Mucosa of stomach (tissue), 1 donor: ENCODE data around the gene KCNK2.

ENCODE experiments used
- H3K27me3 ChIP-seq: one replicate; pipeline ENCODE4 v1.7.0; 2013; ENCODE audit warnings: mild to moderate bottlenecking, low read length; ENCODE audit not compliant: control insufficient read depth, insufficient read depth
- H3K36me3 ChIP-seq: one replicate; pipeline ENCODE4 v1.7.0; 2013; ENCODE audit warnings: low read length; ENCODE audit not compliant: control insufficient read depth, insufficient read depth
- H3K4me1 ChIP-seq: one replicate; pipeline ENCODE4 v1.7.0; 2013; ENCODE audit warnings: mild to moderate bottlenecking, low read length; ENCODE audit not compliant: control insufficient read depth, insufficient read depth
- H3K4me3 ChIP-seq: one replicate; pipeline ENCODE4 v1.7.0; 2013; ENCODE audit warnings: low read length
- H3K9ac ChIP-seq: one replicate; pipeline ENCODE4 v1.7.0; 2013; ENCODE audit warnings: mild to moderate bottlenecking, low read length, moderate library complexity
- H3K9me3 ChIP-seq: one replicate; pipeline ENCODE4 v1.7.0; 2013; ENCODE audit warnings: mild to moderate bottlenecking, low read length, moderate library complexity; ENCODE audit not compliant: control insufficient read depth
- donor health status: Pancreatic carcinoma.

Gene KCNK2

GRCh38 chr1:215106067-215106466, 23.5 kb downstream of the KCNK2 start:
- H3K36me3 ChIP-seq, result no peaks in the 10 kb centered on the region
- no peaks in the 10 kb centered on the region for H3K9me3 ChIP-seq
- H3K9ac ChIP-seq, result no peak overlapping the region
- no peak overlapping the region for H3K4me3 ChIP-seq
- H3K4me1 ChIP-seq, result no peaks in the 10 kb centered on the region
- H3K27me3 ChIP-seq, result no peaks in the 10 kb centered on the region

DNA sequence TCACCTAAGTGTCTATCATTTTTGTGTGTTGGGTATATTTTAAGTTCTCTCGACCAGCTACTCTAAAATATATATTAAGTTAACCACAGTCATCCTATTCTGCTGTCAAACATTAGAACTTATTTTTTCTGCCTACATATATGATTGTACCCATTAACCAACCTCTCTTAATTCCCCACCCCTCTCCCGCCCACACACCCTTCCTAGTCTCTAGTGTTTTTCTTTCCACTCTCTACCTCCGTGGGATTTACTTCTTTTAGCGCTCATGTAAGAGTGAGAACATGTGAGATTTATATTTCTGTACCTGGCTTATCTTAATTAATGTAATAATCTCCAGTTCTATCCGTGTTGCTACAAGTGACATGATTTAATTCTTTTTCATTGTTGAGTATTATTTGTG, 26.6 kb downstream of the KCNK2 start:
- Histone ChIP-seq H3K9ac (no peak overlapping the region), H3K4me1 (no peaks in the 10 kb centered on the region), H3K9me3 (no peaks in the 10 kb centered on the region), H3K4me3 (no peak overlapping the region), H3K27me3 (no peaks in the 10 kb centered on the region), H3K36me3 (no peaks in the 10 kb centered on the region)

DNA sequence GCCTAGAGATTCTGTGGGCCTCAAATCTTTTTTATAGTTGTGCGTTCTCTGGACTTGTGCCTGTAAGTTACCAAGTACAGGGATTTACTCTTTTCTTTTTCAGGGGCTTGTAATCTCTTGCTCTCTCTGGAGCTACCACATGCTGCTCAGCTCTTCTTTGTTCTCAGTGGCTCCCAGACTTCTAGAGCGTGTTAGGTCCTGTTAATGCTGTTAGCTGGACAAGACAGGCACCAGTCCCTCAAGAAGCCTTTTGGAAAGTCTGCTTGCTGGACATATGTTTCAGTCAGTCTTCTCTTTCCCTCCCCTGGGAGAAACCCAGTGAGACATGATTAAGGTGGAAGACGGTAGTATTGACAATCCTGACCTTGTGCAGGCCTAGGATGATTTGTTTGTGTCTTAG, 29.4 kb downstream of the KCNK2 start:
- no peaks in the 10 kb centered on the region for H3K4me1 ChIP-seq
- H3K27me3 ChIP-seq, result no peaks in the 10 kb centered on the region
- H3K4me3 ChIP-seq, result no peak overlapping the region
- H3K9ac ChIP-seq, result no peak overlapping the region
- no peaks in the 10 kb centered on the region for H3K9me3 ChIP-seq
- H3K36me3 ChIP-seq, result no peaks in the 10 kb centered on the region

GRCh38 chr1:215113776-215114153, 31.2 kb downstream of the KCNK2 start:
- Histone ChIP-seq H3K27me3 (no peaks in the 10 kb centered on the region), H3K4me3 (no peak overlapping the region), H3K36me3 (no peaks in the 10 kb centered on the region), H3K9me3 (no peaks in the 10 kb centered on the region), H3K9ac (no peak overlapping the region), H3K4me1 (no peaks in the 10 kb centered on the region)

GRCh38 chr1:215114154-215114933, 31.8 kb downstream of the KCNK2 start:
- H3K4me1 ChIP-seq, result no peaks in the 10 kb centered on the region
- H3K9ac ChIP-seq, result no peak overlapping the region
- H3K36me3 ChIP-seq, result no peaks in the 10 kb centered on the region
- H3K4me3 ChIP-seq, result no peak overlapping the region
- H3K27me3 ChIP-seq, result no peaks in the 10 kb centered on the region
- no peaks in the 10 kb centered on the region for H3K9me3 ChIP-seq

DNA sequence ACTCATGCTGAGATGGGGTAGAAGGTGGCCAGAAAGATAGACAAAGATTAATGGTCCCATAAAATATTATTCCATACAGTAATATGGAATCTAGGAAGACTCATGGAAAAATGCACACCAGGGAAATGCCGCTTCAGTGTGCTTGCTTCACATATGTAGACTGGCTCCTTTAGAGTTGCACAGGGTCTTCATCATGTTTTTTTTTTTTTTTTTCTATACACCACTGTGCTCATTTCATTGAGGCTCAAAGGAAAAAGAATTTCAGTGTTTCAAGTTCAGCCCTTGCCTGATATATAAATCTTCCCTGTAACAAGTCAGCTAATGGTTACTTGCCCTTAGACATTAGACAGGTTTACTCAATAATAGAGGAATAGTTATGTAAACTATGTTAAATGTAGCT, 33.2 kb downstream of the KCNK2 start:
- no peaks in the 10 kb centered on the region for H3K36me3 ChIP-seq
- no peak overlapping the region for H3K9ac ChIP-seq
- H3K4me1 ChIP-seq, result no peaks in the 10 kb centered on the region
- no peak overlapping the region for H3K4me3 ChIP-seq
- no peaks in the 10 kb centered on the region for H3K9me3 ChIP-seq
- H3K27me3 ChIP-seq, result no peaks in the 10 kb centered on the region

DNA sequence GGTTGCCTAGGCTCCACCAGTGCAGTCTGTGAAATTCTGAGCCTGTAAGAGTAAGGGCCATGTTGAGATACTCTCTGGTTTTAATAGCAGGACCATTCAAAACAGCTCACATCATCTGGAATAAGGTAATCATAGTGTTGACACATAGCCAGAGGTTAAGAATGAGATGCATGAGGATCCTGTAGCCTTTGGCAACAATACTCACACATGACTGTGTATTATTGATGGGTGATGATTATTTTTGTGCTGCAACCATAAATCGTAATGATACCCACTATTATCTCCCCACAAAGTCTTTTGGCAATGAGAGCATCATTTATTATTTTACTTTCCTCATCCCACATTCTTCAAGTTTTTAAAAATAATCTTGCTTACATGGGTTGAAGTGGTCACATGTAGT, 35.5 kb downstream of the KCNK2 start:
- Histone ChIP-seq H3K4me3 (no peak overlapping the region), H3K27me3 (no peaks in the 10 kb centered on the region), H3K4me1 (no peaks in the 10 kb centered on the region), H3K9ac (no peak overlapping the region), H3K36me3 (no peaks in the 10 kb centered on the region), H3K9me3 (no peaks in the 10 kb centered on the region)

- Histone ChIP-seq H3K9me3 (no peaks in the 10 kb centered on the region), H3K9ac (no peak overlapping the region), H3K27me3 (no peaks in the 10 kb centered on the region), H3K4me1 (no peaks in the 10 kb centered on the region), H3K4me3 (no peak overlapping the region), H3K36me3 (no peaks in the 10 kb centered on the region)
These were observed 36.5 kb downstream of the KCNK2 start for GRCh38 chr1:215119056-215119455.

DNA sequence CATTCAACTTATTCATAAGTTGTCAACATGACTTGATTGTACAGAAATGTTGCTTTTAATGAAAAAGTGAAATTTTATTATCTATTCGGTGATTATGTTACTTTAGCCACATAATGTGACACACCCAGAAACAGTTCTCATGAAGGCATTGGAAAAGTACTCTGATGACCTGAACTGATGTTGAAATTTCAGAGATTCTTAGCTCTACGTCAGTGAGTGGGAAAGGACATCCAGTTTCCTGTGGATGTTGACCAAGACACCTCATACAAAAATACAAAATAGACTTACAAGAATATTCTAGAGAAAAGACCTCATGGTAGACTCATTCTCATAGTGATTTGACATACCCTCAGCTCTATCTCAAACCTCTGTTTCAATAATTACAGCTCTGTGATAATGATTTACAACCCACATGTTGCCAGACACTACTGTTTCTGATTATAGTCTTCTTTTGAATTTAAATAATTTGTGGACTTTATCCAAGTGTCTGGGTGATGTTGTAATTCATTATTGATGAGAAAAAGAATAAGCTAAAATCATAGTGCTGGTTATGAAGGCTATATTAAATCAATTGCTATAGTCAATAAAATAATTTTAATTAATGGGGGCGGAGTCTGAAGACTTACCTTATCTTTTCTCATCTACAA, 37.3 kb downstream of the KCNK2 start:
- Histone ChIP-seq H3K4me1 (no peaks in the 10 kb centered on the region), H3K27me3 (no peaks in the 10 kb centered on the region), H3K9ac (no peak overlapping the region), H3K4me3 (no peak overlapping the region), H3K36me3 (no peaks in the 10 kb centered on the region), H3K9me3 (no peaks in the 10 kb centered on the region)

- Histone ChIP-seq H3K9ac (no peak overlapping the region), H3K4me3 (no peak overlapping the region), H3K9me3 (no peaks in the 10 kb centered on the region), H3K27me3 (no peaks in the 10 kb centered on the region), H3K36me3 (no peaks in the 10 kb centered on the region), H3K4me1 (no peaks in the 10 kb centered on the region)
These were observed 46.0 kb downstream of the KCNK2 start for GRCh38 chr1:215128504-215128903.

DNA sequence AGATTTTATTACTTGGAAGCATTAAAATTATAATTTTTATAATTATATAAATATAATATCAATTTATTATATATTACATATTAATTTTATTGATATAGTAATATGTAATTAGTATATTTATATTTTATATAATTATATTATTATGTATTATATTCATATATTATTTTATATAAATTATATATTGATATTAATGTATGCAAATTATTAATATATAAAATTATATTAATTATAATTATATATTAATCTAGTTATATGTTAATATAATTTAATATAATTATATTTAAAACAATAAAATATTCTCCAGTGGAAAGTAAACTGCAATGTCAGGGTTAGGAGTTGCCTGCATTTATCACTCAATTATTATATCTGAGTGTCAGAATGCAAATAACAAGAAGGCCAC, 48.8 kb downstream of the KCNK2 start:
- H3K4me3 ChIP-seq, result no peak overlapping the region
- H3K36me3 ChIP-seq, result no peaks in the 10 kb centered on the region
- no peaks in the 10 kb centered on the region for H3K9me3 ChIP-seq
- H3K4me1 ChIP-seq, result no peaks in the 10 kb centered on the region
- no peaks in the 10 kb centered on the region for H3K27me3 ChIP-seq
- no peak overlapping the region for H3K9ac ChIP-seq

- Histone ChIP-seq H3K4me3 (no peak overlapping the region), H3K9me3 (no peaks in the 10 kb centered on the region), H3K36me3 (no peaks in the 10 kb centered on the region), H3K4me1 (no peaks in the 10 kb centered on the region), H3K27me3 (no peaks in the 10 kb centered on the region), H3K9ac (no peak overlapping the region)
These were observed 49.6 kb downstream of the KCNK2 start for GRCh38 chr1:215132156-215132555.
